GM11168 (cell line): ENCODE measurements around the gene WDR5.

Experiments used
- in situ Hi-C: fragments of 300-500 bp; cut with MboI; formaldehyde crosslinking; loops from one replicate; pipeline ENCODE4 v1.12.0; 2022; ENCODE audit warnings: low sequenced_read_pairs; ENCODE audit not compliant: unreplicated experiment

WDR5 gene

GRCh38 chr9:134172198-134173126 lies 36.6 kb downstream of the WDR5 start:
- in situ Hi-C loops: no loop called here

DNA sequence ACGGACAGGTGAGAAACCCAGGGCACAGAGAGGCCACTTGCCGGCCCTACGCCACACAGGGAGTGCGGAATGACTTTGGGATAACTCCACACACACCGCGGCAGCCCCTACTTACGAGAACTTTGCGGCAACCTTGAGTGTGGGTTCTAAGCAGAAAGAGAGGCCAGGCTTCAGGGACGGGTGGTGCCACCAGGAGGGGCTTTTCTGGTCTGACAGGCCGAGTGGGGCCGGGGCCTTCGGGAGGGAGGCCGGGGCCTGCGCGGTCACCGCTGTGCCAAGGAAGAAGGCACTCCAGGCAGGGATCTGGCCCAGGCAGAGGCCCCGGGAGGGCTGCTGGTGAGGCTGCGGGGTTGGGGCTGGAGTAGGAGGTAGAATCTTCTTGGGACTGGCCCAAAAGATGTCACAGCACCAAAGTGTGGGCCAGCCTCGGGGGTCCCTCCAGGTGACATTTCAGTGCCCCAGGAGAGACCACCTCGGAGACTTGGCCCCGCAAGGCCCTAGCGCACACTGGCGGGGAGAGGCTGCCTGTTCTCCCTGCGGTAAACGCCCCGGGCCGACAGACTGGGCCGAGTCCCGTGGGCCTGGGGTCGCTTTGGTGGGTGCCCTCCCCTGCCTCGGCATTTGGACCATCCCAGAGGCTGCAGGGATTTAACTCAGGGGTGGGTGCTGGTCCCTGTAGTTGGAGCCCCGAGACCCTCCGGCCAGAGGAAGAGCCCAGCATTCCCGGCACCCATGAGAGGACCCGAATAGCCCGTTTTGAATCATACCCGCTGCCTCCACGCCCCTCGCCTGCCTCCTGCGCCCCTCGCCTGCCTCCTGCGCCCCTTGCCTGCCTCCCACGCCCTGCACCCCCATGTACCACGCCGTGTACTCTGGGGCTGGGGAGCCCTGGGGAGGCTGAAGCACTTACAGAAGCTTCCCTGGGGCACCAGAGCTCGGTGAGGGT lies 37.5 kb downstream of the WDR5 start:
- in situ Hi-C loops: no loop called here

DNA sequence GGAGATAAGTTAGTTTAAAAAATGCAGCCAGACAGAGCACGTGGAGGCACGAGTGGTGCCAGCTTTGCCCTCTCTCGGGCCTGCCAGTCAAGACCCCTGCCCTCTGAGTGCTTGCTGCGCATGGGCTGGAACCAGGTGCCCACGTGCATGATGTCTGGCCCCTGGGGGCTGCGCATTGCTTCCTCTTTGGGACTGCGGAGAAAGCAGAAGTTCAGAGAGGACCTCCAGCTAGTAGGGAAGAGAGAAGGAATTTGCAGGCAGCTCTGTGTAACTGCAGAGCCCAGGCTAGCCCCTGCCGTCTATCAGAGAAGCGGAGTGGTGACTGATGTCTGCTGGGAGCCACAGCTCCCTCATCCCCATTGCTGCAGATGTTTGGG lies 38.2 kb downstream of the WDR5 start:
- in situ Hi-C loops: no loop called here

GRCh38 chr9:134174526-134175290 lies 38.8 kb downstream of the WDR5 start:
- in situ Hi-C loops: no loop called here

DNA sequence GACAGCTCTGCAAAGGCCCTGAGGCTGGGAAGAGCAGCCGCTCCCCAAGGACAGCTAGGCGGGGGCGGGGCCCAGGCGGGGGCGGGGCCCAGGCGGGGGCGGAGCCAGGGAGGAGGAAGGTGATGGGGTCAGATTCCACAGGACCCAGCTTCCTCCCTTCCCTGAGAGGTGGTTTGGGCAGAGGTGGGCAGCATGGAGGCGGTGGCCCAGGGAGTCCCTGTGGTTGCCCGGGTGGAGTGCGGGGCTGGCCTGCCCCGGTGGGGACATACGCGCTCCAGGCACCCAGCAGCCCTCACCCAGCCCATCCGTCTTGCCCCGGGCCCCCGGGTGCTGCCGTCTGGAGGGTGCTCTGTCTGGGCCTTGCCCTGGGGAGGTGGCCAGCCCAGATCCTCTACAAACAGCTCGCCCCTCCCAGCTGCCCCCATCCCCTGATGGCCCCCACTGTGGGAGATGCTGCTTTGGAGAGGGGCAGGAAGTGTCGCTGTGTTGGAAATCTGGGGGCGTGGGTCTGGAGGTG lies 39.5 kb downstream of the WDR5 start:
- in situ Hi-C loops: no loop called here

DNA sequence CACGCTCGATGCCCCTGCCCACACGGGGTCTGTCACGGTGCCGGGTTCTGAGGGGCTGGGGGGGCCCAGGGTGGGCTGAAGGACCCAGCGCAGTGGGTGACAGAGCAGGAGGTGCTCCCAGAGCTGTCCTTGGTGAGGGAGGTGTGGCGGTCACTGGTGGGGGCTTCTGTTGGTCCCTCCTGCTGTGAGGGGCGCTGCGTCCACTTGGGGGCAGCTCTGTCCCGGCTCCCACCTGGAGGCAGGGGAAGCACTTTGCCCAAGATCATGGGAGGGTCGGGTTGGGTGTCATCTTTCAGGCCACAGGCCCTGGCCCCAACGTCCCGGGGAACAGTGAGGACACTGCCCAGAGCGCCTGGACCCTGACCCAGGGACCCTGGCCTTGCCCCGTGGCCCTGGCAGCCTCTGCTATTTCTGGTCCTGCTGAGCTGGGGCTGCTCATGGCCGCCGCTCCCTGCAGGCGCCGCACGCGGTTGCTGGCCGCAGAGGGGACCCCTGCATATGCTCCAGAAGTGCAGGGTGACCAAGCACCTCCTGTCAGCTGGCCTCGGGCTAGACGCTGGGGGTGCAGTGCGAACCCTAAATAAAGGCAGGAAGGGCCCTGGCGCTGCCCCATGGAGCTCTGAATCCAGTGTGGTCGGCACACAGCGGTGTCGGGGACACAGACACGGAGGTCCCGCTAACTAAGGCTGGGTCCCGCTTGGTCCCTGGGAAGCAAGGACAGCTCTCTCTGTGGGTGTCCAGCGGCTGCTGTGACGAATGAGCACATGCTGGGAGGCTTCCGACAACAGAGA lies 40.1 kb downstream of the WDR5 start:
- in situ Hi-C loops: no loop called here

DNA sequence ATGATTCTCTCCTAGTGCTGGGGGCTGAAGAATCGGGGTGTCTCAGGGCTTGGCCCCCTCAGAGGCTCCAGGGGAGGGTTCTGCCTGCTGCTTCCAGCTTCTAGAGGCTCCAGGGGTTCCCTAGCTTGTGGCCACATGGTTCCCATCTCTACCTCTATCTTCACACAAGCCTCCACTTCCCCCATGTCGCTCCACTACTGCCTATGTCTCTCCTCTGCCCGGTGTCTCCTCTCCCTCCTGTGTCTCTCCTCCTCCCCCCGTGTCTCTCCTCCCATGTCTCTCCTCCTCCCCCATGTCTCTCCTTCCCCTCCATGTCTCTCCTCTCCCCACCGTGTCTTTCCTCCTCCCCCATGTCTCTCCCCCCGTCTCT lies 40.7 kb downstream of the WDR5 start:
- in situ Hi-C loops: no loop called here

DNA sequence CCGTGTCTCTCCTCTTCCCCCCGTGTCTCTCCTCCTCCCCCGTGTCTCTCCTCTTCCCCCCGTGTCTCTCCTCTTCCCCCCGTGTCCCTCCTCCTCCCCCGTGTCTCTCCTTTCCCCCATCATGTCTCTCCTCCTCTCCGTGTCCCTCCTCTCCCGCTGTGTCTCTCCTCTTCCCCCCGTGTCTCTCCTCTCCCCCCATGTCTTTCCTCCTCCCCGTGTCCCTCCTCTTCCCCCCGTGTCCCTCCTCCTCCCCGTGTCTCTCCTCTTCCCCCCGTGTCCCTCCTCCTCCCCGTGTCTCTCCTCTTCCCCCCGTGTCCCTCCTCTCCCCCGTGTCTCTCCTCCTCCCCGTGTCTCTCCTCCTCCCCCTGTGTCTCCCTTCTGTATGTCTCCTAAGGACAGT lies 41.3 kb downstream of the WDR5 start:
- in situ Hi-C loops: no loop called here

DNA sequence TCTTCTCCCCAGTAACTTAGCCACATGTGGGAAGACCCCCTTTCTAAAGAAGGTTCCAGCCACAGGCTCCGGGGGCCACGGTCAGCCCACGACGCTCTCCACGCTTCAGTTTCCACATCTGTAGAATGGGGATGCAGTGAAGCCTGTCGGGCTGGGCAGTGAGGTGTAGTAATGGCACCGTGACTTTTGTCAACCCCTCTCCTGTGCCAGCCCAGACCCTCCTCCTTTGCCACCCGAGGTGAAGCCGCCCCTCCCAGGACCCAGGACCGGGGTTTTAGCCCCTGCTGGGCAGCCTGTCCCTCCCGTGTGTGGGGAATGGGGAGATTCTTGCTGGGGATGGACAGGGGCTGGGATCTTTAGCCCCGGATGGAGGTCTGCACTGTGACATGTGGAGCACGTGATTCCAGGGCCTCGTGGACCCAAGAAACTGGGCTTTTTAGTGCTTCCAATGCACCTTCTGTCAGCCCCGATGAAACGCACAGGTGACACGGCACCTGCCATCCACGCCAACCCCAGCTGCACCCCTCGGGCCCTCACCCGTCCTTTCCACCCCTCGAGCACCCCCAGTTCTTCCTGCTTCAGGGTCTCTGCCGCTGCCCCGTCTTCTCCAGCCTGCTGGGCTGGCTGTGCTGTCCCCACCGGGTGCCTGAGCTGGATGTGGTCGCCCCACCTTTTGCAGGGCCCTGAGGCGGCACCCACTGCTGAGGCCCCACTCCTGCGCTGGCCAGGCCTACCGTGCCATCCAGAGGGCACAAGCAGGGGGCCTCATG lies 41.9 kb downstream of the WDR5 start:
- in situ Hi-C loops: no loop called here

- in situ Hi-C loops: no loop called here
Observed at GRCh38 chr9:134178394-134178767, 42.5 kb downstream of the WDR5 start.

DNA sequence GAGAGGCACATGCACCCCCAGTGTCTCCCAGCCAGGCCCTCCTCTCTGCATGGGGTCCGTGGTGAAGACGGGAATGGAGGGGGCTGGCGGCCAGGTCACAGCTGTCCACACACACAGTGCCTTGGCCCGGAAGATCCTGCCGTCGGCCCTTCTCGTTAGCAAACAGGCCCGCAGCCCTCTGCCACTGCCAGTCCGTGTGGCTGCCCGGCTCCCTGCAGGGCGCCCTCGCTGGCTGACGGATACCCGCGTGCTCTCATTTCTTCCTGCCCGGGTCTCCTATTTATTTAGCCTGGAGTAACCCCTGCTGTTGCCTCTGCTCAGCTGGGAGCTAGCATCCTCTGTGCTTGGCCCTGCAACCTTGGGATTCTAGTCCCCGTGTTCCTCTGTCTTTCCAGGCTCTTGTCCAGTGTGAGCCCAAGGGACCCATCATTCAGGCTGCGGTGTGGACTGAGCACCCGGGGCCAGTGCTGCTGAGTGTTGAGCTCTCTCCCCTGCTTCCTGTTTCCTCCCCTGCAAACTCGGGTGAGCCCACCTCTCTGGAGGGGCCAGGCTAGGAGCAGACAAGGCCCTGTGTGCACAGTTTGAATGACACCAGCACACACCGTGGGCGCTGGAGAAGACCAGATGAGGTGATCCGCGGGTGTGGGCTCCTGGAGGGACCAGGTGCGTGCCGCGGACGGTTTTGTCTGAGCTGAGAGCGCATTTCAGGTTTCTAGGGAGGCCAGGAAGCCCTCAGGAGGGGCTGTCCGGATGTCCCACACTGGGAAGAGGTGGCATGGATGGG lies 43.1 kb downstream of the WDR5 start:
- in situ Hi-C loops: no loop called here

GRCh38 chr9:134179595-134179917 lies 43.7 kb downstream of the WDR5 start:
- in situ Hi-C loops: no loop called here

DNA sequence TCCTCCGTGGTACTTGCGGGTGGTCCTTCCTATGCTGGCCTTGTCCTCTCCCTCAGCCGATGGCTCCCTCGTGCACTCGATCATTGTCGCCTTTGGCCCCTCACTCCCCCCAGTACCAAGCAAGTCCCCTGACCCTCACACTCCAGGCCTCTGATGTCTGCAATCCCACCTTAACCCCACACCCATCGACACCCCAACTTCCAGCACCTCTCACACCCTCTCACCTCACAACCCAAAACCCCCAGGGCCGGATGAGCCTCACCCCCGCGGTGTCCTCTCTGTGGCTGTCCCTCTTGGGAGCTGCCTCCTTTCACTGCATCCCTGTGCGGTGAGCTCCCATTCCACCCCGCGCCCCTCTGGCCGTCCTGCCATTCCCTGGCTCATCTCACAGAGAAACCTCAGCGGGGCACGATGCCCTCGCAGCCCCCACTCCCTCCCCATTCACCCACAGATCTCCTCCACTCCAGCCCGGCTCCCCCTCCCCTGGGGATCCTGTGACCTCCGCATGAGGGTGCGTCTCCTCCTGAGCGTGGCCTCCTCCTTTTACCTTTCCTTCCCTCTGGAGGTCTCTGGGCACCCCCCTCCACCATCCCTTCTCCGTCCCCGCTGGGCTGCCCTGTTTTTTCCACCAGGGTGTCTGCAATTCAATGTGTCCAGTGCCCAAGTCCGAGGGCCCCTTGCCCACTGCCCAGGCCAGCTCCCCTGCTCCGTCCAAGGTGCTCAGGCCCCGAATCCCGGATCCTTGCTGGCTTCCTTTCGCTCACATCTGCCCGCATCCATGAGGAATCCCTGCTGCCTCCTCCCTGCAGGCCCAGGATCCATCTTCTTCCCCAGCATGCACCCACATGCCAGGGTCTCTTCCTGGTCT lies 44.3 kb downstream of the WDR5 start:
- in situ Hi-C loops: no loop called here

DNA sequence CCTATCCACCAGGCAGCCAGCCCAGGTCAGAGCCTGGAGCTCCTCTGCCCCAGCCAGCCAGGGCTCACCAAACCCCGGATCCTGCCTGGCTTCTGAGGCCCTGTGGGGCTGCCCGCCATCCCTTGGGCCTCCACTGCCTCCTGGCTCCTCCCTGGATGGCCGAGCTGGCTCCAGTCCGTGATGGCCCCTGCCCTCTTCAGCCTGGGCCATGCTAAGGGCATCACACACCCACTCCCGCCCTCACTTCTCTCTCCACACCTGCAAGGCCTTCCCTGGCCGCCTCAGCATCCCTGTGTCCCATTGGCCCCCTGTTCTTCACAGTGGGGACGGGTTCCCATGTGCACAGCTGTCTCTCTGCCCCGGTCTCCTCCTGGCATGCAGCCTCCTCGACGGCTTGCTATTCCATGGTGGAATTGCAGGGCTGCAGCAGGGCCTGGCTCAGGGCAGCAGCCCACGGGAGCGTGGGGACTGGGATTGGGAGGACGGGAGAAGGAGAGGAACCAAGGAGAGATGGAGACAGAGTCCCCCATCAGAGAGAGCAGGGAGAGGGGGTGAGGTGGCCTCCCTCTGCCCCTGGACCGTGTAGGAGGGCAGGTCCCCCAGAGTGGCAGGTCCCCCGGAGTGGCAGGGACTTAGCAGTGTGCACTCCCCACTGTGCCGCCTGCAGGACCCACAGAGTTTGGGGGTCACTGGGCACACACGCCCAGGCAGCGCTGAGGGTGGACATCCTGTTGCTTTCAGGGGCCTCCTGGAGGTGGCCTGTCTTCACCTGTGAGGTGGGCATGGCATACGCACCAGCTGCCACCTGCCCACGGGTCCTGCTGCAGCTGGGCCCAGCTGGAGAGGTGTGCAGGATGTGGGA lies 45.1 kb downstream of the WDR5 start:
- in situ Hi-C loops: no loop called here

DNA sequence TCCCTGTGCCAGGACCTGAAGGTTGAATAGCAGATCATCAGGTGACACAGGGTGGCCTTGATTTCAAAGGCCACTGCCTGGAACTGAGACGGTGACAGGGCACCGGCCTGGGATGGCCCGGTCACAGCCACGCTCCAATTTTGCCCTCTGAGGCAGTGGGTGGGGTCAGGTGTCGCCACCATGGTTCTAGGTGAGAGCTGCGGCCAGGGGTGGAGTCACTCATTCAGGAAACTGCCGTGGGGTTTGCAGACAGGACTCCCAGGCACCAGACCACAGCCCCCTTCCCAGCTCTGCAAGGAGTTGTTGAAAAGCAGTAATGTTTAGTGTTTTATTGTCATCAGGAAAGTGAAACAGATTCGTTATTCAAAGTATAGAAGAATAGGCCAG lies 45.8 kb downstream of the WDR5 start:
- in situ Hi-C loops: no loop called here

GRCh38 chr9:134182554-134183085 lies 46.7 kb downstream of the WDR5 start:
- in situ Hi-C loops: no loop called here
